ENCODE data around the gene TSR3.

The TSR3 gene

DNA sequence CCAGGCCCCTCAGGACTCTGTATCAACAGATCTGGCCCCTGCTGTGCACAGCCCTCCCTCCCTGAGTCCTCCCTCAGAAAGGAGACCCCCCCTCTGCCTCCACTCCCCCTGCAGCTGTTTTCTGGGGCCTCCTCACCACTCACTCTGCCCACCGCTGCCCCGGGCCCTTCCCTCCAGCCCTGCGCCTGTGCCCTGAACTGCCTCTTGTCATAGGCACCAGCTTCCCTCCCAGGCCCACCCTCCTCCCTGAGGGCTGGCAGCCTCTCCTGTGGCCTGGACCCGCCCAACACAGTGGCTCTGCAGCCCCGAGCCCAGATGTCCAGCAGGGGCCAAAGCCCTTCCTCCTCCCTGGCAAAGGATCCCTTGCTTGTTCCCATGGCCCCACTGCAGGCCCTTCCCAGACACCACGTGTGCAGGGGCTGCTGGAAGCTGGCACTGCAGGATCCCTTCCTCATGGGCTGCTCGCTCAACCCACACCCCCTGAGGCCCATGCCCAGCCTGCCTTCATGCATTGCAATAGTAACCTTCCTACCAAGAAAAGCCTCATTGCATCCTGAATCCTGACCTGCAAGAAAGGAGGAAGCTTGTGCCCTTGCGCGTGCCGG, 25.8 kb upstream of the TSR3 start:
- no peak for DNase-seq (ENCODE audit: low read depth in 2 of 2)

DNA sequence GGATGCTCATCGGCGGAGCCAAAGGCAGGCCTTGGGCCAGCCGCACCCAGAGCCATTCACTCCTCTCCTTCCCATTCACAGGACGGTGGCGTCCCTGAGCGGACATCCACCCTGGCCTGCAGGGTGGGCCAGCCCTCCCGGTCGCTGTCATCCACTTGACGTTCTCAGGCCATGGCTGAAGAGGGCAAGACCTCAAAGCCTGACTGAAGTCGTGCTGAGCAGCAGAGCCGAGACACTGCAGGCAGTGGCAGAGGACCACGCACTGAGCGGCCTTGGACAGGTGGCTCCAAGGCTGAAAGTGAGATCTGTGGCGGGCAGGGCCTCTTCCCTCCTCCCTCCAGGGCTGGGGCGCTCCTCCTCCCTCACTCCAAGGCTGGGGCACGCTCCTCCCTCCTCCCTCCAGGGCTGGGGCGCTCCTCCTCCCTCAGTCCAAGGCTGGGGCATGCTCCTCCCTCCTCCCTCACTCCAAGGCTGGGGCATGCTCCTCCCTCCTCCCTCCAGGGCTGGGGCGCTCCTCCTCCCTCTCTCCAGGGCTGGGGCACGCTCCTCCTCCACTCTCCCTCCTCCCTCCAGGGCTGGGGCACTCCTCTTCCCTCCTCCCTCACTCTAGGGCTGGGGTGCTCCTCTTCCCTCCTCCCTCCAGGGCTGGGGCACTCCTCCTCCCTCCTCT, 24.2 kb upstream of the TSR3 start:
- DNase-seq (ENCODE audit: low read depth in 2 of 2), result no peak

DNA sequence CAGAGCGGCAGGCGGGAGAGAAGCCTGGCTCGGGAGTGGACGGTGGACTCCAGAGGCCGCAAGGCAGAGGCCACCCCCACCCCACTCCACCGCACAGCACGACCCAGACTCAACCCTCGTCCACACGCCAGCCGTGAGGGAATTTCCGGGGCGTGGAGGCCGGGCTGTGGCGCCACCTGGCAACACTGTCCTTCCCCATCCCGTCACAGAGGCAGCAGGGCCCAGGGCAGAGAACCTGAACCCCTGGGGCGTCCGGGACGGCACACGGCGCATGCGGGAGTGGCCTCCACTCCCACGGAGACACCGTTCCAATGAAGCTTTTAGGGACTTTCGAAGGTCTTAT, 23.6 kb upstream of the TSR3 start:
- no peak for DNase-seq (ENCODE audit: low read depth in 2 of 2)

DNA sequence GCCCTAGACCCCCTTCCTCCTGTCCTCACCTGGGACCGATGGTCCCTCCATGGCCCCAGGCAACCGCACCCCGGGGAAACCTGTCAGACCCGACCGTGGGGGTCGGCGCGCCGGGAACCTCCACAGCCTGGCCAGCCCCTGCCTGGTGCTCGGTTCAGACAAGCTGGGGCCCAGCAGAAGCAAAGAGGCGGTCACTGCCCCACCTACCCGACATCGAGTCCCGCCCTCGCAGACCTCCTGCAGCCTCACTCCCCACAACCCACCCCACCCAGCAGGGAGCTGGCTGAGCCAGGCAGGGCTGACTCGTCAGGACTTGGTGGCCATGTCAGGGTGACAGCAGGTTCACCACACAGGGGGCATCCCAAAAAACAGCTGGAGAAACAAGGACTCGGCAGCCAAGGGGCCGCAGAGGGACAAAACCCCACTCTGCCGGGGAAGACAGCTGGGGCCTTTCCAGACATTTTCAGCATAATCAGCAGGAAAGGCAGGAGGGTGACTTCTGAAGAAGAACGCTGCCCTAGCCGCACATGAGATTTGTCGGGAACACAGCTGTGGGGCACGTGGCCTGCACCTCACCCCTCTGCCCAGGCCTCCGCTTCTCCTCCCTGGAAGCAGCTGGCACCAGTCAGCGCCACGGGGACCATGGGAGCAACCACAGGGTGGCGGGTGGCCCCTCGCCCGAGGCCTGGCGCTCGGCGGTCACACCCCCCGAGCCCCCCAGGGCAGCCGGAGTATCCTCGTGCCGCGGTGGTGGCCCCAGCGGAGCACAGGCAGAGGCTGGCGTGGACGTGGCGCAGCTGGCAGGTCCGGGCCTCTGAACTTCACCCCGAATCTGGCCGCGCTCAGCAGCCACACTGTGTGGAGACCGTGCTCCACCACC, 23.0 kb upstream of the TSR3 start:
- DNase-seq (ENCODE audit: low read depth in 2 of 2), result no peak

DNA sequence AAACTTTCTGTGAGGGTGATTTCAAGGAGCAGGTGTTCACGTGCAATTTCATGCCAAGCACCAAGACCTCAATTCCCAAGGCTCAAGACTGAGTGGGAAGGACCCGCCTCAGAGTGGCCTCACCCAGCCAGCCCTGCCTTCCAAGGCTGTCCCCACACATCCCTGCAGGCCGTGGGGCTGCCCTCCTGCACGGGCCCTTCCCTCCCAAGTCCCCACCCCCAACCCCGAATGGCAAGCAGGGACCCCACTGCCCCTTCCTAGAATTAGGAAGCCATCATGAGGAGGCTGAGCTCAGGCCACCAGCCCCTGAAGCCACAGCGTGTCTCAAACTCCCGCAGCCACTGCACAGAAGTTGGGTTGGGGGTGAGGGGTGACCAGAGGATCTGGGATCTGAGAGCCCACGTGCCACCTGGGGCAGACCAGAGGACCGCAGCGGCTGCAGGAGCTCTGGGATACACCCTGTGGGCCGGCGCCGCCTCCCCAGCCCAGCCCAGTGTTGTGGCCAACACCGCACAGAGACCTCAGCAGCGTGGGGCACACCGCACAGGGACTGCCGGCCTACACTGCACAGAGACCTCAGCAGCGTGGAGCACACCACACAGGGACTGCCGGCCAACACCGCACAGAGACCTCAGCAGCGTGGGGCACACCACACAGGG, 20.7 kb upstream of the TSR3 start:
- no peak for DNase-seq (ENCODE audit: low read depth in 2 of 2)

DNA sequence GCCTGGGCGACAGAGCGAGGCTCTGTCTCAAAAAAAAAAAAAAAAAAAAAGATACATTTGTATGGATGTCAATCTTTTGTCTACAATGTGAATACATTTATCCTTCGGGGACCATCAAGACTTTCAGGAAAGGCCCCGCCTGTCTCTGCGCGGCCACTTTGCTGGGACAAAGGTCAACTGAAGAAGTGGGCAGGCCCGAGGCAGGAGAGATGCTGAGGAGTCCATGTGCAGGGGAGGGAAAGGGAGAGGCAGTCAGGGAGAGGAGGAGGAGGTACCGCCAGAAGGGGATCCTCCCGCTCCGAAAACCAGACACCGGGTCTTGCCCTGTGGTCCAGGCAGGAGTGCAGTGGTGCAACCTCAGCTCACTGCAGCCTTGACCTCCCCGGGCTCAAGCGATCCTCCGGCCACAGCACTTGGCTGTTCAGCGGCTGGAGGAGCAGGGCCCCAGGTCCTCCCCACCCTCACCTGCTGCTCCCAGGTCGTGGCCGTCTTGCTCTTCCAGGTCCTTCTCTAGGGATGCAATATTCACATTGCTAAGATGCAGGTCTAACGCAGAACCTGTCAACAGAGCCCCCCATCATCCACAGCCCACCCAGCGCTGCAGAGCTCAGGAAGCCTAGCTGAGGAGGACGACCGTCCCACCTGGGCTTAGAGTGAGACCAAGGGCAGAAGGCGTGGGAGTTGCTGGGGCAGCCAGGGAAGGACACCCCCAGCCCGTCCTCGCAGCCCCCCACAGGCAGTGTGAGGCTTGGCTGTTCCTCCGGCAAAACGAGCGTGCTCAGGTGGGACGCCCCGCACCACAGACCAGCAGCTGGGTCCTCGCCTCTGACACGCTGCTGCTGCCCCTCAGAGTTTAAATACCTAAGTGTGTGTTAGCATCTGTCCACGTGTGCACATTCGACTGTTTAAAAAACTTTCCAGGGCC, 19.6 kb upstream of the TSR3 start:
- DNase-seq (ENCODE audit: low read depth in 2 of 2), result no peak

DNA sequence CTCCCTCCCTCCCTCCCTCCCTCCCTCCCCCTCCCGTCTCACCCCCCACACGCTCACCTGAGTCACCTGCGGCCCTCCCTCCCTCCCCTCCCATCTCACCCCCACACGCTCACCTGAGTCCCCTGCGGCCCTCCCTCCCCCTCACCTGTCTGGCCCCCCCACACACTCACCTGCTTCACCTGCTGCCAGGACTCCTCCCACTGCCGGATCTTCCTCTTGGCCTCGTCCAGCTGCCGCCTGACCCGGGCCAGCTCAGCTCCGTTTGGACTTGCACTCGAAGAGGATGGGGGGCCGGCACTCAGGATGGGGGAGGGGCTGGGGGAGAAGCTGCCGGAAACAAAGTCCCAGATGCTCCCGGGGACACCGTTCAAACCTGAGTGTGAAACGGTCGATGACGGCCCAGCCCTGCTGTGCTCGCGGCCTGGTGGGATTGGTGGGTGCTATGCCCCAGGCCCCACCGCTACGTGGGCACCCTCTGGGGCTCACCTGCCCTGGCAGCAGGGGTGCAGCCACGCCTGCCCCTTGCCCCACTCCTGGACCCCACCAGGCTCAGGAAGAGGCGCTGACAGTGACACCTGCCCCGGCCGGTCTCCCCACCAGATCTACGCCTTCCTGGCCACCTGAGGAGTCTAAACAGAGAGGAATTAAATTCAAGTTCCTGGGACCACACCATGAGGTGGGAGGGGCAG, 16.0 kb upstream of the TSR3 start:
- DNase-seq (ENCODE audit: low read depth in 2 of 2), result no peak

DNA sequence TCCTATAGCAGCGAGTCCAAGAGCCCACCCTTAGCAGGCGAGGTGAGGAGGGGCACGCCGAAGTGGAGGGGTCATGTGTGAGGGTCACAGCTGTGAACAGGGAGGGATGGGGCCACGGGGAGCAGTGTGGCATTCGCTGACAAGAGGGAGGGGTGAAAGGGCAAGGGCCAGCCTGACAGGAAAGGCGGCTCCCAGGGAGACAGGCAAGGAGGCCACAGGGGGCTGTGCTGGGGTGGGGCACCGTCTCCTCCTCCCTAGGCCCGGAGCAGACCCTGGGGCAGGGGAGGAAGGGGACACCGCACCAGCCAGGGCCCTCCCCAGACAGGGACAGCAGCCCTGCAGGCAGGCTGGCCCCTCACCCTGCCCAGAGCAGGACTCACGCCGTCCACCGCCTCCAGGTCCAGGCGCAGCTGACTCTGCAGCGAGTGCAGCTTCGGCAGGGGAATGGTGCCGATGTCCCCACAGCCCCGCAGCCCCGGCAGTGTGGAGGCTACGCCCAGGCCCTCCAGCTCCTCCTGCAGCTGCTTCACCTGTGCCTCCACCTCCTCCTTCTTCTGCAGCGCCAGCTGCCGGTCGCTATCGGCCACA, 15.1 kb upstream of the TSR3 start:
- no peak for DNase-seq (ENCODE audit: low read depth in 2 of 2)

DNA sequence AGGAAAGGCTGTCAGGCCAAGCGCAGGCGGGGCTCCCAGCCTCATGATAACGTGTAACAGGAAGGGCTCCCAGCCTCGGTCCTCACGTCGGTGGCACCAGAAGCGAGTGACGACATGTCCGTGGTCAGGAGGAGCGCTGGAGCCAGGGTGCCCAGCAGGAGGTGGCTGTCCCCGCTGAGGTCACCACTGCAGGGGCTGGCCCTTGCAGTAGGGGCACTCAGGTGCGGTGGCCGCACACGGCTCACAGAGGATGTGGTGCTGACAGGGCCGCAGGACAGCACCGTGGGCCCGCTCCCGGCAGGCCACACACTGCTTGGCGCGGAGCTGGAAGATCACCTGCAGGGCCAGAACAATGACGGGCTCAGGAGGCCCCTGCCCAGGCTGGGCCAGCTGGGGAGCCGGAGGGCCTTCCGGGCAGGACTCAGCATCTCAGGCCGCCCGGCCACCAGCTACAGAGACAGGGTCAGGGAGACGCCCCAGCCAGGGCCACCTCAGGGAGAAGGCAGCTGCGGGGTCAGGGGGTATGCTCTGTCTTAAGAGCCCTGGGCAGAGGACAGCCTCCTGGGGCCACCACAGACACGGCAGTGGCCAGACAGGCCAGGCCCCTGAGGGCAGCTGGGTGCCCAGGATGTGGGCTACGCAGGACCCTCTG, 14.5 kb upstream of the TSR3 start:
- DNase-seq (ENCODE audit: low read depth in 2 of 2), result no peak

DNA sequence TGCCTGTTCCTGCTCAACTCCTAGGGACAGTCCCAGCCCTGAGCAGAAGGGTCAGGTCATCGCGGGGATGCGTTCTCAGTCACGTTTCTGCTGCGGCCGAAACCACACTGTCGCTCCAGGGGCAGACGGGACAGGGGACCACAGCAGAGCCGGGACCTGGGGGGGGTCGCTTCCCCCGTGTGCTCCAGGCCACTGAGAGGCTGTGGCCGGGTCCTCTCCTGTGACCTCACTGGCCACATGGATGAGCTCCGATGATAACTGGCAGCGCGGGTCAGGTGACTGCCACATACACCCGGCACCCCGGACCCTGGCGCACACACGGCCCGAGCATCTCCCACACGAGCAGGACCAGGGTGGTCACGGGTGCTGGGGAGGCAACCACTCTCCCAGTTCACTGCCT, 12.8 kb upstream of the TSR3 start:
- no peak for DNase-seq (ENCODE audit: low read depth in 2 of 2)

DNA sequence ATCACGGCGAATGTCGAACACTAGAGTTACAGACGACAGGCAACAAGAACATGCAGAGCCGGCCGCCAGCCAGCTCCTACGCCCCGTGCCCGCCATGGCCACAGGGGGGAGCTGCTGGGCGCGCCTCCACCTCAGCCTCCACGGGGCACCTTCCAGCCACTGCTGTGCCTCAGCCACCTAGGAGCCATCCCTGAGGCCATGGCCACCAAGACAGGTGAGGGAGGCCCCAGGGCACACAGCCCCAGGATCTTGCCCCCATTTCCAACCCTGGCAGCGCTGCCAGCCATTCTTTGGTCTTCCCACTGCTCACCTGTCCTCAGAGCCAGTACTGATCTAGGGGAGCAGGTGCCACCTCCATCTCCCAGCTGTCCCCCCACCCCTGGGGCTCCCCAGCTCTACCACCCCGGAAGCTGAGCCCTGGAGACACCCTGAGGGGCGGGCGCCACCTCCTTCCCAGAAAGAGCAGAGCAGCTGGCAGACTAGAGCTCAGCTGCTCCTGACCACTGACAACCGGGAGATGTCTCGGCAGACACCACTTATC, 11.9 kb upstream of the TSR3 start:
- peak; percentile 64 to 71 for DNase-seq (ENCODE audit: low read depth in 2 of 2)

DNA sequence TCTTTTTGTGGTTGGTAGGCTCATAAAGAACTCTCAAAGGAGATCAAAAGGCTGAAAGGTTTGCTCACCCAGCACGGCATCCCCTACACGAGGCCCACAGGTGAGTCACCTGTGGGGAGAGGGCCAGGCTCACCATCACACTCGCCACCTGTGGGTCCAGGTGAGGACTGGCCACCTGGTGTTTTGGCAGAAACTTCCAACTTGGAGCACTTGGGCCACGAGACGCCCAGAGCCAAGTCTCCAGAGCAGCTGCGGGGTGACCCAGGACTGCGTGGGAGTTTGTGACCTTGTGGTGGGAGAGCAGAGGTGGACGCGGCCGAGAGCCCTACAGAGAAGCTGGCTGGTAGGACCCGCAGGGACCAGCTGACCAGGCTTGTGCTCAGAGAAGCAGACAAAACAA, 11.1 kb upstream of the TSR3 start:
- no peak for DNase-seq (ENCODE audit: low read depth in 2 of 2)

DNA sequence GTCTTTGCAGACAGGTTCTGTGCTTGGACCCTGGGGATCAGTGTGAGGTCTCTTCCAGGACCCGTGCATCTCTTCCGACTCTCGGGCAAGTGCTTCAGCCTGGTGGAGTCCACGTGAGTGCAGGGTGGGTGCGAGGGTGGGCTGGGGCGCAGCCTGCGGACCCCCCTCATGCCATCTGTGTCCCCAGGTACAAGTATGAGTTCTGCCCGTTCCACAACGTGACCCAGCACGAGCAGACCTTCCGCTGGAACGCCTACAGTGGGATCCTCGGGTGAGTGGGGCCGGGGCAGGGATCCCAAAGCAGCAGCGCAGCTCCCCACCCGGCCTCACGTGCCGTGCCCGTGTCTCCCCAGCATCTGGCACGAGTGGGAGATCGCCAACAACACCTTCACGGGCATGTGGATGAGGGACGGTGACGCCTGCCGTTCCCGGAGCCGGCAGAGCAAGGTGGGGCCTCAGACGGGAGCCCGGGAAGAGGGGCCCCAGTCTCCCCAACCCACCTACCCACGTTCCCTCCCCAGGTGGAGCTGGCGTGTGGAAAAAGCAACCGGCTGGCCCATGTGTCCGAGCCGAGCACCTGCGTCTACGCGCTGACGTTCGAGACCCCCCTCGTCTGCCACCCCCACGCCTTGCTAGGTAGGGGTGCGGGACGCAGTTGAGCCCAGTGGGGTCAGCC, 10.1 kb upstream of the TSR3 start:
- no peak for DNase-seq (ENCODE audit: low read depth in 2 of 2)

DNA sequence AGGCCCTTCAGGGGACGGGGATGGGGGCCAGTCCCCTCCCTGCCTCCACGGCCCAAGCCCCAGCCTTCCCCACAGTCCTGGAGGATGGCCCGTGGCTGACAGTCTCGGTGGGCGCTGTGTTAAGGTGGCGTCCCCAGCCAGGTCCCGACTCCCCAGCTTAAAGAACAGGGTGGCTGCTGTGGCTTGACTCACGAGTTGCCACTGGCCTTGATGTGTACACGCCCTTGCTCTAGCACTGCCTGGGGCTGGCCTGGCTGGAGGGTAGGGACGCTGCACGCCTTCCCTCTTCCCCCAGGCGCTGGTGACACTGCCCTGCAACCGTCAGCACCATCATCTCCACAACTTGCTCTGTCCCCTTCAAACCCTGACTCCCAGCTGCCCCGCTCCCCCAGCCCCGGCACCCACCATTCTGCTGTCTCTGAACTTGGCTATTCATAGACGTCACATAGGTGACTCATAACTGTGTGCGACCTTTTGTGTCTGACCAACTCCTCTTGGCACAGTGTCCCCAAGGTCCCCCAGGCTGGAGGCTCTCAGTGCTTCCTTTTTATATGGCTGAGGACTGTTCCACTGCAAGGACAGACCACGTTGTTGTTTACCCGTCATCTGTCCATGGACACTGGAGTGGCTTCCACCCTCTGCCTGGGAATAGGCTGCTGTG, 6.4 kb upstream of the TSR3 start:
- no peak for DNase-seq (ENCODE audit: low read depth in 2 of 2)

DNA sequence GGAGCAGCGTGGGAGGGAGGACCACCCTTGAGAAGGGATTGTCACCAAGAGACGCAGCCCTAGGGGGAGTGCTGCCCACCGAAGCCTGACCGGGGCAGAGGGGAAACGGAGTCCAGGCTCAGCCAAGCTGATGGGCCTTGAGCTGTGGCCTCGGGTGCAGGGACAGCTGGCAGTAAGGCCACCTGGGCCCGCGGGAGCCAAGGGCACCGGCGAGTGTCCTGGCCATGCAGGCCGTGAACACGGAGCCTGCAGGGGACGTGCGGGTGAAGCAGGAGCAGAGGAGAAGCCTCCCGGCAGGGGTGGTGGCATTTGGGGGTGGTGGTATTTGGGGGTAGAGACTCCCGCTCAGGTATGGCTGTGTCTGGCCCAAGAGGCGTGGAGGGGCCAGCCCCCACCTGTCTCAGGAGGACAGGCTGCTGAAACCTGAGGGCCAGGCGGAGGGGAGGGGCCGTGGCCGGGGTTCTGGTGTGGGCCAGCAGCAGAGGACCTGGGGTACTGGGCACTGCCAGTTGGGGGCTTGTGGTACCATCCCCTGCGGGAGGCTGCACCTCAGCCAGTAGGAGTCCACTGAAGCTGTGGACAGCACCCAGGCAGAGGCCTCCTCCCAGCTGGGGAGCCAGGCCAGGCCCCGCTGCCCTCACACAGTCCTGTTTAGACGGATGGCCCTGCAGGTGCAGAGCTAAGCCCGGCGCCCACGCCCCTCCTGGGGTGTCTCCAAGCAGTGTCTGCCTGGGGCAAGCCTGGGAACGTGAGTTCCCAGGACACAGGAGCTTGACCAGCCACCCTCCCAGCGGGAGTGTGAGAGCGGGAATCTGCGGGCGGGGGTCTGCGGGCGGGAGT, 4.6 kb upstream of the TSR3 start:
- DNase-seq (ENCODE audit: low read depth in 2 of 2), result no peak

DNA sequence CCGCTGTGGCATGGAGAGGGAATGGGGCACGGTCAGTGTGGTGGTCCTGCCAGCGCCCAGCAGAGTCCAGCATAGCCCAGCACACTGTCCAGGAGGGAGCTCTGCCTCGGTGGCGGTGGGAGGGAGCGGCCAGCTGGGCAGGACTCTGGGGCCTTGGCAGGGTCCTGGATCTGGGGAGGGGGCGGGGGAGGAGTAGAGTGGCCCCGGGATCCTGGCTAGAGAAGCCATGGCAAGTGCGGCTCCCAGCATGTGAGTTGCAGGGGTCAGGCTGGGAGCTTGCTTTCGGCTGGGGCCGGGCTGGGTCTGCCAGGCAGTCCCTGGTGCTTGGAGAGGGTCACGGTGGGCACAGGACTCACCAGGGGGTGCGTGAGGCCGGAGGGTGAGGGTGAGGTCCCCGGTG, 3.9 kb upstream of the TSR3 start:
- DNase-seq (ENCODE audit: low read depth in 2 of 2), result no peak

DNA sequence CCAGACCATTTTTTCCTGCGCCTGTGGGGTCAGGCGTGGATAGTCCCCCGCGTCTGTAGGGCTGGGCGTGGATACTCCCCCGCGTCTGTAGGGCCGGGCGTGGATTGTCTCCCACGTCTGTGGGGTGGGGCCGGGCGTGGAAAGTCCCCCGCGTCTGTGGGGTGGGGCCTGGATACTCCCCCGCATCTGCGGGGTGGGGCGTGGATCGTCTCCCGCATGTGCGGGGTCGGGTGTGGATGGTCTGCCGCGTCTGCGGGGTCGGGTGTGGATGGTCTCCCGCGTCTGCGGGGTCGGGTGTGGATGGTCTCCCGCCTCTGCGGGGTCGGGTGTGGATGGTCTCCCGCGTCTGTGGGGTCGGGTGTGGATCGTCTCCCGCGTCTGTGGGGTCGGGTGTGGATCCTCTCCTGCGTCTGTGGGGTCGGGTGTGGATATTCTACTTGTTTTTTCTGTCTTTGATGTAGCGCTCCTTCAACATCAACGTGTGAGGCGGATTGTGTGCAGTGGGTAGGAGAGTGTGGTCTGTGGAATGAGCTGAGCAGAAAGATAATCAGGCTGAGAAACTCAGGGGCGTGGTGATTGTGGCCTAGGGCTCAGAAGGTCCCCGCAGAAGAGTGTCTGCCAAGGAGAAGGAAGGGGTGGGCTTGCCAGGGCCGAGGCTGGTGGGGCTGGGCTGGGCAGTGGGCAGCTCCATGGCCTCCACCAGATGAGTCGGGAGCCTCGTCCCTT, 3.3 kb upstream of the TSR3 start:
- DNase-seq (ENCODE audit: low read depth in 2 of 2), result no peak

Data from stimulated activated CD4-positive, alpha-beta T cell treated with anti-CD3 and anti-CD28 coated beads, Interleukin-4, amount 100 ng/mL, for 48 hours (primary cell).